Measurements from ENCODE around the gene PCGF6.
"Not testable (repeated sequence)": the region's sequence is repeated elsewhere in the genome, so short reads cannot be mapped to it uniquely, and the experiment has no call there.

DNA sequence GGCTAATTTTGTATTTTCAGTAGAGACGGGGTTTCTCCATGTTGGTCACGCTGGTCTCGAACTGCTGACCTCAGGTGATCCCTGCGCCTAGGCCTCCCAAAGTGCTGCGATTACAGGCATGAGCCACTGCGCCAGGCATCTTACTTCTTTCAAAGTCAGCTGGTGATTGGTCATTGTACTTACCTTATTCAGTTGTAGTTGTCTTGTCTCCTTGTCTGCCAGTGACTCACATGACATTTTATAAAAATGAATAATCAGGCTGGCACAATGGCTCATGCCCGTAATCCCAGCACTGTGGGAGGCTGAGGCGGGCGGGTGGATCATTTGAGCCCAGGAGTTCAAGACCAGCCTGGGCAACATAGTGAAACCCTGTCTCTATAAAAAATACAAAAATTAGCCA, 9.9 kb upstream of the PCGF6 start:
- not testable (repeated sequence) for TF ChIP-seq EZH2 (IDR thresholded peaks at IDR 0.05; ENCODE audit: low read length, unreplicated experiment); EZH2phosphoT487 (IDR thresholded peaks at IDR 0.05; ENCODE audit: borderline replicate concordance, low read length)
- TF ChIP-seq, protein P1, sequence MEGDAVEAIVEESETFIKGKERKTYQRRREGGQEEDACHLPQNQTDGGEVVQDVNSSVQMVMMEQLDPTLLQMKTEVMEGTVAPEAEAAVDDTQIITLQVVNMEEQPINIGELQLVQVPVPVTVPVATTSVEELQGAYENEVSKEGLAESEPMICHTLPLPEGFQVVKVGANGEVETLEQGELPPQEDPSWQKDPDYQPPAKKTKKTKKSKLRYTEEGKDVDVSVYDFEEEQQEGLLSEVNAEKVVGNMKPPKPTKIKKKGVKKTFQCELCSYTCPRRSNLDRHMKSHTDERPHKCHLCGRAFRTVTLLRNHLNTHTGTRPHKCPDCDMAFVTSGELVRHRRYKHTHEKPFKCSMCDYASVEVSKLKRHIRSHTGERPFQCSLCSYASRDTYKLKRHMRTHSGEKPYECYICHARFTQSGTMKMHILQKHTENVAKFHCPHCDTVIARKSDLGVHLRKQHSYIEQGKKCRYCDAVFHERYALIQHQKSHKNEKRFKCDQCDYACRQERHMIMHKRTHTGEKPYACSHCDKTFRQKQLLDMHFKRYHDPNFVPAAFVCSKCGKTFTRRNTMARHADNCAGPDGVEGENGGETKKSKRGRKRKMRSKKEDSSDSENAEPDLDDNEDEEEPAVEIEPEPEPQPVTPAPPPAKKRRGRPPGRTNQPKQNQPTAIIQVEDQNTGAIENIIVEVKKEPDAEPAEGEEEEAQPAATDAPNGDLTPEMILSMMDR (conservative IDR thresholded peaks at IDR 0.05; ENCODE audit: low read depth, low read length): not testable (repeated sequence)
